Inflammatory macrophage treated with lipopolysaccharide for 4 hours (primary cell): Measurements from ENCODE around the gene EFHD1.
"Not testable (repeated sequence)": the region's sequence is repeated elsewhere in the genome, so short reads cannot be mapped to it uniquely, and the experiment has no call there.

Experiments
- DNase-seq: peaks from one replicate; pipeline ENCODE4 v3.0.0-alpha.2; 2020

The EFHD1 gene

DNA sequence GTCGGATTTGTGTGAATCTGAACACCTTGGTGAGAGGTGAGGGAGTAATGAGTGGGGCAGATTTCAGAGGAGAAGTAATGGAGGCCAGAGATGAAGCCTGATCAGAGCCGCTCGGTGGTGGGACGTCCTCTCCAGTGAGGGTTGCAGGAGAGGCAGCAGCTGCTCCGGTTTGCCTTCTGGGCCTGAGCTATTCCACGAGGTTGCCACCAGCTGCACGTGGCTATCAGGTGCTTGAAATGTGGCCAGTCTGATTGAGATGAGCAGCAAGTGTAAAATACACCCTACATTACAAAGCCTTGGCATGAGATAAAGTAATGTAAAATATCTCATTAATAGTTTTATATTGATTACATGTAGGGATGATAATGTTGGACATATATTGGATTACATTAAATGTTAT is 10.8 kb upstream of the EFHD1 start:
- DNase-seq = no peak

DNA sequence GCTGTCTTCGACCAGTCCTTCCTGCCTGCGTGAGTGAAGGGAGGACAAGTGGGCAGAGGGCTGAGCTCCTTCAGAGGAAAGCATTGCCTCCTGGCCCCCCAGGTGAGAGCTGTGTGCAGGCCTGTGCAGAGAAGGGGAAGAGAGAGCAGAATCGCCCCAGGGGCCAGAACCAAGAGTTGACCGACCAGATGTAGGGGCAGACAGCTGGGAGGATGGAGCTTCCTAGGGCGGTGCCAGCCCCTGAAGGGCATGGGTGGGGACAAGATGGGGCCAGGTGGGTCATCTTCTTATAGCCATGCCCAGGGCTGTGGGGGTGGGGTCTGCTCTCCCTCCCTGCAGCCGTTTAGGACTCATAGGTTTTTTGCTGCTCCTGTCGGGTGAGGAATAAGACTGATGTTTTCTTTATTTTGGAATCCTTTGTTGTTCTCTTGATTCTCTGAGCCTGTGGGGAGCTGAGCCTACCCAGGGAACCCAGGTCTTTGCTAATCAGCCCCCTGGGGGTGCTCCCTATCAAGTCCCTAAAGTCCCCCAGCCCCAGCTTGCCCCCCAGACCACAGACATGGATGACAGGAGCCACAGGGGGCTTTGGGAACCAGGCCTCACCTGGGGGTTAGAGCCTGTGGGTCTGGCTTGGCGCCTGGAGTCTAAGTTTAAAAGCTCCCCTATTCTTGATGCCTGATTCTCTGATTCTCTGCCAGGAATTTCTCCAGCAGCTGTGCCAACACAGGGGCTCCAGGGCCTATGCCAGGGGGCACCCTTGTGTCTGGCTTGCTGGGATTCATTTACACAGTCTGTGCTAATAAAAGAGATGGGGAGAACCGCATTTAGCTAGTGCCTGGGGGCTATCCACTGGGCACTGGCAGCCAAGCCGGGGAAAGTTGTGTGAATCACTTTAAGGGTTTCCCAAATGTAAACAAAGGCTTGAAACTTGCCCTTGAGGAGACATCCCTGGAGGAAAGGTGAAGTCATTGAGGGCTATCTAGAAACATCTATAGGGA is 9.3 kb upstream of the EFHD1 start:
- DNase-seq = no peak

DNA sequence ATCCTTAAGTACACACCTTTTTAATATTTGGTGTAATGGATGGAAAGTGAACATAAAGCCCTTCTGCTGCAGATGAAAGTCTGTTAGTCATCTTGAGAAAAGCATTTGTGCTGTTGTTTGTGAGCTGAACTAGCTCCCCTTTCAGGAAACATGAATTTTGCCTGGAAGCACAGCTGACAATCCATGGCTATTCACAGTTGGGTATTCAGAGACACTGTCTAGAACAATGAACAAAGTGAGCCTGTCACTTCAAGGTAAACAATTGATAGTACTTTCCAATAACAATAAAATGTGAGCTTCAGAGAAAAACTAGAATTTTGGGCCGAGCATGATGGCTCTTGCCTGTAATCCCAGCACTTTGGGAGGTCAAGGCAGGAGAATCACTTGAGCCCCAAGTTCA is 6.8 kb upstream of the EFHD1 start:
- no peak for DNase-seq

DNA sequence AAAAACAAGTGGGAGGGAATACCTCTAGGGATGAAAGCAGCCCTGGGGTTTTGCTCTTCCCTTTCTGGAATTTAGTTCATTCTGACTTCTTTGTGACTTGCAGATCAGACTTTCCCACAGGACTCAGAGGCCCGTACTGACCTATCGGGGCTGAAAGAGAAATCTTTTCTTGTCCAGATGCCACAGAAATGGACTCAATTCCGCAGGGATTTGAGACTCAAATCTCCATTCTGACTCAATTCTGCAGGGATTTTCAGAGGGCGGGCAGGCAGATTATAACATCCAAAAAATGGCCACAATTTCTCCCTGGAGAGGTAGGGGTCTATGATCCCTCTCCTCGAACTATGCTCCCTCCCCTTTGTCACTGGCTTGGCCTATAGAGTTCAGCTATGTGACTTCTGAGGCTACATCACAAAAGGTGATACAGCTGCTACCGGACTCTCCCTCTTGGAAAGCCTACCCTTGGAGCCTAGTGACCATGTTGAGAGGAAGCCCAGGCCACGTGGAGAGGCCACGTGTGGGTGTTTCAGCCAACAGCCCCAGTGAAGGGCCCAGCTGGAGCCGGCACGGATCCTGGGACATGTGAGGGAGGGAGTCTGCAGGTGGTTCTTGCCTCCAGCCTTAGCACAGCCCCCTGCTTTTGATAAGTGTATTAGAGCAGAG is 4.8 kb upstream of the EFHD1 start:
- DNase-seq = no peak

DNA sequence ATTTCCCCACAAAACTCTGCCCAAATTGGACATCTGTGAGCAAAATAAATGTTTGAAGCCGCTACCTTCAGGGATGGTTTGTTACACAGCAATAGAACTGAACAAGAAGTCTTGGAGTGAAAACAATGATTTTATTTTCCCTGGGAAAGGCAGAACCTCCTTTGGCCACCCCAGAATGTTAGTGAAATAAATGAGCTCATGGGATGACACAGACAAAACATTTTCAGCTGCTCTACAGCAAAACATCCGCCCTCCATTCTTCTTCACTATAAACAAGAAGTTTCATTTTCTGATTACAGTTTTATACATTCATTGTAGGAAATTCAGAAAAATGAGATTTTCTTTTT is 4.3 kb upstream of the EFHD1 start:
- DNase-seq = no peak

DNA sequence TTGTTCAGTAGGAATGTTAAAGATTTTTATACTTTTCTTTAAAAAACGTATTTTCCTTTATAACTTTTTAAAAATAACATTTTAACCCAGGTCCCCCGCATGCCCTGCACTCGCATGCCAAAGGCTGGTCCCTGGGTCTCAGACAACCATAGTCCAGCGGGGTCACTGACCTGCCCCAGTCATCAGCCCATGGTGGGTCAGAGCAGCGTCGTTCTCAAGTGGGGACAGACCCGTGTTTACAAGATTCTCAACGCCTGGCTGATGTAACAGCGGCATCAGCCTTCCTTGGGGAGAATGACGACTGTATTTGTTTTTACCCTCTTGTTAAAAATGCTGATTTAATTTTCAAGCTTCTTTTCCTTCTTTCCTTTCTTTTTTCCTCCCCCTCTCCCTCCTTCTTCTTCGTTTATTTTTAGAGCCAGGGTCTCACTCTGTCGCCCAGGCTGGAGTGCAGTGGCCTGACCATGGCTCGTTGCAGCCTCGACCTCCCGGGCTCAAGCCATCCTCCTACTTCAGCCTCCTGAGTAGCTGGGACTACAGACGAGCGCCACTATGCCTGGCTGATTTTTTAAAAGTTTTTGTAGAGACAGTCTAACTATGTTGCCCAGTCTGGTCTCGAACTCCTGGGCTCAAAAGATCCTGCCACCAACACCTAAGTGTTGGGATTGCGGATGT is 1.0 kb upstream of the EFHD1 start:
- no peak for DNase-seq

DNA sequence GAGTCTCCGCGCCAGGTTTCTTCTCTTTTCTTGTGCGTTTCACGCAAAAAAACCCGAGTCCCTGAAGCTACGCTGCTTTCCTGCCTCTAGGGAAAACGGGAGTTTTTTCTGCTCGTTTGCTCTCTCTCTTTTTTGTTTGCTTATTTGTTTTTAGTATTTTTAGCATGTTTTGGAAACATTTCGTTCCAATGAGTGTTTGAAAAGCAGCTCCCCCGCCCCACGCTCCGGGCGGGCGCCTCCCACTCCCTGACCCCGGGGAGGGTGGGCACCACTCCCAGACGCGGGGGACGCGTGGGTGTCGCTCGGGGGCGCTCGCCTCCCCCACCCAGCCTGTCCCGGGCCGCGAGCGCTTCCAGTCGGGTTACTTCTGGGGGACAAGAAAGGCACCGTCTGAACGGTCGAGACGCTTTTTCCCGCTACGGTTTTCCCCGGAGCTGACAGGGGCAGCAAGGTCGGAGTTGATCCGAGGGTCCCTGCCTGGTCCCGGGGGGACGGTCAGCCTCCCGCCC is 446 bp upstream of the EFHD1 start:
- DNase-seq = no peak

DNA sequence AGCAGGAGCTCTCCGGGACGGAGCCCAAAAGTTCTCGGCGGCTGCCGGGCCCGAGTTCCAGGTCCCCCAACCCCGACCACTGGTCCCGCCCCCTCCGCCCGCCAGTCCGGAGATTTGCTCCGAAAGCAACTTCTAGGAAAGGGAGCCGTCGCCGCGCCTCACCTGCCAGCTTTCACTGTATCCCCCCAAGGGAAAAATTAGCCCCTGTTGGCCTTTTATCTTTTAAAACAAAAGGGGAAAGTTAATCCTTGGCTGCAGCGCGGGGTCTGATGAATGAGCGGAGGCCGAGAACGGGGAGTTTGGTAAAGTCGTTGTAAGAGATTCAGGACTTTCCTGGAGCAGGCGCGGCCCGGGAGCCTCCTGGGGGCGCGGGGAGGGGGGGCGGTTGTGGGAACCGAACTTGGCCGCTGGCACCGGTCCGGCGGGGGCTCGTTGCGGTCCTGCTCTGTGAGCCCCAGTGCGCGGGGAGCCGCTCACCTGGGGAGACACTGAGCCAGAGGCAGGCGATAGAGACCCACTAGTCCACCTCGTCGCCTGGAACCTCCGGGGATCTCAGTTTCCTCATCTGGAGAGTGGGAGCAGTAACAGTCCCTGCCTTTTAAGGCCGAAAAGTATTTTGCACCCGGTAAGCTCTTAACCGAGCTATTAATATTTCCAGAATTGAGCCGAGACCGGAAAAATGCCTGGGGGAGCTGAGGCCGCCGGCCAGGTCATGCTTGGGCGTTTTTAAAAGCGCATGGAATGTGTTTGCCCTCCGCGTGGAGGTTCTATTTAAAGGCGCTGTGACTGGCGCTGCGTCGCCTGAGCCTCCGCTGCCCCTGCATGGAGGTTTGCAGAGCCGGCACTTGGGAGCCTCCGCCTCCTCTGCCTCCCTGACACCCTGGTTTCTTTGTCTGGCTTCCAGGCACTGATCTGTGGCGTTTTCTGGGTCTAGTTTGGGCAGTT is 1.1 kb downstream of the EFHD1 start:
- no peak for DNase-seq

DNA sequence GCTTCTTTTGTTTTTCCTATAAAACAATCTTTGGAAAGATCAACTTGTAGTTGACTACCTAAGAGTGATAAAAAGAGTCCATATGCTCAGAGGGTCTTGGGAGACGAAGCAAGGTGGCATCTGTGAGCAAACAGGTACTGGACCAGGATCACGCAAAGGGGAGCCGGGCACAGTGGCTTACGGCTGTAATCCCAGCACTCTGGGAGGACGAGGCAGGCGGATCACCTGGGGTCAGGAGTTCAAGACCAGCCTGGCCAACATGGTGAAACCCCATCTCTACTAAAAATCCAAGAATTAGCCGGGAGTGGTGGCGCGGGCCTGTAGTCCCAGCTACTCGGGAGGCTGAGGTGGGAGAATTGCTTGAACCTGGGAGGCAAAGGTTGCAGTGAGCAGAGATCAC is 2.0 kb downstream of the EFHD1 start:
- DNase-seq = not testable (repeated sequence)

DNA sequence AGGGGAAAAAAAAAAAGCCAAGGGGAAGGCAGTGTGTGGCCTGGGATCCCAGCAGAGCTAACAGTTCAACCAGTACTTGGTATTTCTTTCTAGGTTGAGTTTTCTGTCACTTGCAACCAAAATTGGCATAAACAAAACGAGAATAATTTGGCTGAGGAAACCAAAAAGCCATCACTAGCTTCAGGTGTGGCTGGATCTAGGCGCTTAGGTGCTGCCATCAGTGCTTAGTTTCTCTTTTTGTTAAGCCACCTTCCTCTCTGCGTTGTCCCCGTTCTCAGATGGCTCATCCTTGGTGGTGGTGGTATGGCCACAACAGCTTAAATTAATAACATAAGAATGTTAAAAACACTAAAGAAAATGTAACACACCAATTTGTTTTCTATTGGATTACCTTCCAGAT is 2.4 kb downstream of the EFHD1 start:
- no peak for DNase-seq

DNA sequence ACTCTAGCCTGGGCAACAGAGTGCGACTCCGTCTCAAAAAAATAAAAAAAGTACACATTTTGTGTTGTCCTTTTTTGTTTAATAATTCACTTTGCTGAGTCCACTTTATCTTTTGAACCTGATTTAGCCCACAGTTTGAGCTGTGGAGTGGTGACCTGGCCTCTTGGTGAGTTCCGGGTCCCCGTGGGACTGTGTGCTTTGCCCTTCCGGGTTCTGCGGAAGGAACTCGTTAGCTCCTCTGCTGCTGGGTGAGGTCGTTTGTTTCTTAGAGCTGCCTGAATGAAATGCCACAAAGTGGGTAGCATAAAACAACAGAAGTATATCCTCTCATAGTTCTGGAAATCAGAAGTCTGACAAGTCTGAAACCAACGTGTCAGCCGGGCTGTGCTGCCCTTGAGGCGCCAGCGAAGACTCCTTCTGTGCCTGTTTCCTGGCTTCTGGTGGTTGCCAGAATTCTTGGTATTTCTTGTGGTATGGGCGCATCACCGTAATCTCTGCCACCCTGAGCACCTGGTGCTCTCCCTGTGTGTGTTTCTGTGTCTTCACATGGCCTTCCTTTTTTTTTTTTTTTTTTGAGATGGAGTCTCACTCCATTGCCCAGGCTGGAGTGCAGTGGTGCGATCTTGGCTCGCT is 3.5 kb downstream of the EFHD1 start:
- no peak for DNase-seq

DNA sequence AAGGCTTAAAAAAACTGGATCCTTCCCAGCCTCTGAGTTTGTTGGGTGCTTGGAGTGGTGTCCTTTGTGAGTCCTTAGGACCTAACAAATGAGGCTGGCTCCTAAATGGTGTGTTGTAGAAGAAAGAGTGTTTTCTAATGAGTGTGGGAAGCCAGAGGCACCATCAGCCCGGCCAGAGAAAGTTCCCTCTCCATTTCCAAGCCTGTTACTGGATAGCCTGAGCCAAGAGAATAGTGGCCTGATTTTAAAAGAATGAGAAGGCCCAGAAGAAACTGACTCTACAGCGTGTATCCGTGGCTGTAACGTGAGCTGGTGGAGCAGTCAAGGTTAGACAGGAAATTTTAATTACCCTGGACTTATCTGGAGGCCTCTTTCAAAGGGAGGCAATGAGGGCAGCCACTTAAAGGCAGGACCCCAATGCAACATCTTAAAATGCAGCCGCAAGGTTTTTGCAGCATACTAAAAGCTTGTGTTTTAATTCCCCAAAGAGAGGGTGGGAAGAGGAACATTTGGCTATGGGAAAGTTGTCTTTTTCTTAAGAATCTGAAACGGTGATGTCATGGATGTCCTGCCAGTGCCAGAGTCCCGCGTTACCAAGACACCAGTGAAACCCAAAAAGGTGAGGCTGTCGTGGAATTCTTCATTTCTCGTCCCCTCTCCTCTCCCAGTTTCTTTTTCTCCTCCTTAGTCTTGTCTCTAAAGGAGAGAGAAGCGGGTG is 4.6 kb downstream of the EFHD1 start:
- DNase-seq = no peak

DNA sequence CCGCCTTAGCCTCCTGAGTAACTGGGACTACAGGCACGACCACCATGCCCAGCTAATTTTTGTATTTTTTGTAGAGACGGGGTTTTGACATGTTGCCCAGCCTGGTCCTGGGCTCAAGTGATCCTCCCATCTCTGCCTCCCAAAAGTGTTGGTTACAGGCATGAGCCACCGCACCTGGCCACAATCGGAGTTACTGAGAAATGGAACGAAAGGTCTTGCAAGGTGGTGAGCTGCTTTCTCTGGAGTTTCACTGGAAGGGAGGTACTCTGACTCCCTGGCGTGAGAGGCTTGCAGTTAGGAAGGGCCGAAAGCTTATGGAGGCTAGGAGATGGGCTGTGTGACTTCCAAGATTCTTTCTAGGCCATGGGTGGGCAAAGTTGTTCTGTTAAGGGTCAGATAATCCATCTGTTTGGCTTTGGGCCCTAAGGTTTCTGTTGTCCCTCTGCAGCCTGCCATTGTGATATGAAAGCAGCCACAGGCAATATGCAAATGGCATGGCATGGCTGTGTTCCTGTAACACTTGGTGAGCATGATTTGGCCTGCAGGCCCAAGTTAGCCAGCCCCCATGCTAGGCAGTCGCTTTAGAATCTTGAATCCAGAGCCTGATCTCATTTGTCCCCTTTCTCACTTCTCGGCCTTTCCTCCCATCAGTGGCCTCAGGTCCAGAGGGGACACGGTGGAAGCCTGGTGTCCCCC is 7.9 kb downstream of the EFHD1 start:
- DNase-seq = no peak

DNA sequence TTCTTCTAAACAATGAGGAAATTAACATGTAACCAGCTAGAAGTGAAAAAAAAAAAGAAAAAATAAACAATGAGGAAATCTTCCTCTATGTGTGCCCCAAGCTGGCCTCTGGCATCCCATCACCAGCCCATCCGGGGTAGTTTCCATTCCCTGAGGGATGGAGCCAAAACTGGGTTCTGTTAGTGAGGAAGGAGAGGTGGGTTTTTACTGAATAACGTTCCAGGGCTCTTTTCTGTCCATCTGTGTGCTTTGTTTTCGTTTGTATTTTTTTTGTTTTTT is 9.7 kb downstream of the EFHD1 start:
- no peak for DNase-seq

DNA sequence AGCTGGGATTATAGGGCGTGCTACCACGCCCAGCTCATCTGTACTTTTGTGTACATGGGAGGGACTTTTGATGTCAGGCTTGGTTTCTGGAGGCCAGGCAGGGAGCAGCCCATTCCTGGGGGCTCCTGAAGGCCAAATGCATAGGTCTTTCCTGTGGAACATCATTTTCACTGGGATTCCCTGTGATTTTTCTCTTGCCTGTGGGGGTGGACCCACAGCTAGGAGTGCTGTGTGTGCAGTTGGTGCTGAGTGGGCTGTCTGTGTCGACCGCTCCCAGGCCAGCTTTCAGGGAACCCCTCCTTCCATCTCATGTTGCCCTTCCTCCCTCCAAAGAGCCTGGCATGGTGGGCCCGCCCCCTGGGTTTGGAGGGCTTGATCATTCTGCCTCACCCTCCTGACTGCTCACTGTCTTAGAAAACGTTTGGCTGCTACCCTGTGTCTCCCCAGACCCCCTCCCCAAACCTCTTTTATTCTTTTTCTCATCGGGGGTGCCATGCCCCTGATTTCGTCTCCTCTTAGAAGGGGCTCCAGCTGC is 10.5 kb downstream of the EFHD1 start:
- DNase-seq = no peak

DNA sequence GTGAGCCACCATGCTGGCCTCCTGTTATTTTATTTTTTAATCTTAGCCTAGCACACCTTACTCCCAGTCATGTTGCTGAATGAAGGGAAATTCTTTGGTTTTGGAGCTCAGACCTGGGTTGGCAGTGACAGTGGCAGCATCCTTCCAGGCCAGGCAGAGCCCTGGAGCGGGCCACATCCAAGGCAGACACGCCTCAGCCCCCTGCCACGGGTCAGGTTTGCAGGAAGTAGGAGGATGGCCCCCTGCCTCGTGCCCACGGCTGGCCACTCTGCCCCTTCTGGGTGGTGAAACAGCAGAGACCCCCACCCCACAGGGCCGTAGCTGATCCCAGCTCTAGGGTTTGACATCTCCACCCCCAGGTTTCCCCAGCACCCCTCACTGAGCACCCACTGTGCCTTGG is 11.7 kb downstream of the EFHD1 start:
- no peak for DNase-seq

DNA sequence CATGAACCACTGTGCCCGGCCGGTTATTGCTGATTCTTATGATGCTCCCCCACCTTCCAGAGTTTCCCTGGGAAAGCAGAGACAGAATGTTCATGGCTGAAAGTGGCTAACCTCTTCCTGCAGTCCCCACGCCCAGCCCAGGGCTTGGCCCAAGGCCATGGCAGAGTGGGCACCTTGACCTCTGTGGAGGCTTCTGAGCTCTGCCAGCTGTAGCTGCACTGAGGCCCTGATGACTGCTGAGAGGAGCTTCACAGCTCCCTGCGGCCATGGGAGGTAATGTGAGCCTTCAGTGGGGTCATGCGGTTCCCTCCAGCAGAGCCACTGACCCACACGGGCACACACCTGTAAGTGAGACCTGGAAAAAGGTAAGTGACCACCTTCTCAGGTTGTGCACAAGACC is 13.3 kb downstream of the EFHD1 start:
- DNase-seq = no peak

DNA sequence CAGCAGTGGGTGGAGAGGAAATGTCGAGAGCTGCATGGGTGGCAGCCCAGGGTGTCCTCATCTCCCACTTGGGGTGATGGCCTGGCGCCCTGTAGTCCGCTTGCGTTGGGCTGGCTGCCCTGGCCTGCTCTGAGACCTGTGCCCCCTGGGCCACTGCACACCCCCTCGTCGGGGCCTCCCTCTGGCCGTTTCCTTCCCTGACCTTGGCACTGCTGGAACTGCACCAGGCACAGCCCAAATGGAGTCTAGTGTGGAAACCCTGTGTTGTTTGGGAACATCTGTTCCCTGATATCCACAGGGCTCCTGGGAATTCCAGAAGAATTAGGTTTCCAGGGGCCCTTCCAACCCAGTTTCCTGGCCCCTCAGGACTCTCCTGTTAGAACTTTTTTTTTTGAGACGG is 13.9 kb downstream of the EFHD1 start:
- no peak for DNase-seq

DNA sequence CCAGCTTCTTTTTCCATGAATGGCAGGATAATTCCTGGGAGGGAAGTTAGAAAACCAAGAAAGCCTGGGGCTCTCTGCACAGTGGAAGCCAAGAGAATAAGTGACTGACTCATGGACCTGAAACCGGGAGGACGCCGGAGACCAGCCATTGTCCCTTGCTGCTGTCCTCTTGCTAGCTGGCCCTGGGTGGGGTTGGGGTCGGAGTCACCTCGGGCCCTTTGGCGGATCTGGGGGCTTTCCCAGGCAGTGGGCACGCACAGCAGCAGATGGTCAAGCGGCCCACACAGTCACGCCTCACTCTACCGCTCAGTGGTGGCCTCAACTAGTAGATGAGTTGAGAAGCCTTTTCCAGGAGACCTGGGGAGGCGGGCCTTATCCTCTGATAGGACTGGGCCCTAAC is 15.6 kb downstream of the EFHD1 start:
- no peak for DNase-seq

DNA sequence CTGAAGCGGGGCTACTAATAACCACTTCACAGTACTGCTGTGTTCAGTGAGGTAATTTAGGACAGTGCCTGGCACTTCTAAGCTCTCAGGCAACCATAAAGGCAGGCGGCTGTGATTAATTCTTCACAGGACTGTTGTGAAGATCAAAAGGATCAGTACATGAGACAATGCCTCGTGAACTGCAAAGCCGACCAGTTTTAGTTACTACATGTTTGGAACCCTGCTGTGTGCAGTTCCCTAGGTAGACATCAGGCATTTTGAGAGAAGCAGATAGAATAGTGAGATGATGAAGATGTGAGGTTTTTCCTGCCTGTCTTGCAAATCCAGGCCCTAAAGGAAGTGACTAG is 19.1 kb downstream of the EFHD1 start:
- no peak for DNase-seq

DNA sequence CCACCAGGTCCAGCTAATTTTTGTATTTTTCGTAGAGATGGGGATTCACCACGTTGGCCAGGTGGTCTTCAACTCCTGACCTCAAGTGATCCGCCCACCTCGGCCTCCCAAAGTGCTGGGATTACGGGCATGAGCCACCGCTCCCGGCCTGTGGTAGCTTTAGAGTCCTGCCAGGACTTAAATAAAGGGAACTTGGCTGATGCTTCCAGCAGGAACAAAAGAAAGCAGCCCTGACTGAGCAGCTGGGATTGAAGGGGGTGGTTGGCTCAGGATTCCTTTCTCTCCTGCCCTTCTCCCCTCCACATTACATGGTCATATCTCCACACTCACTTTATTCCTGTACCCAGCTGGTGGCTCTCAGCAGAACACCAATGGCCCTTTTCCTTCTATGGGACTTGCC is 20.0 kb downstream of the EFHD1 start:
- no peak for DNase-seq
